GM12864 (cell line): ENCODE measurements around the gene KIR2DL4.
"Not testable (repeated sequence)": the region's sequence is repeated elsewhere in the genome, so short reads cannot be mapped to it uniquely, and the experiment has no call there.

ENCODE experiments used
- DNase-seq: peaks from one replicate; pipeline ENCODE4 v3.0.0-alpha.2; 2011; ENCODE audit warnings: low read depth
- H3K4me3 ChIP-seq: 2 replicates; pipeline ENCODE4 v1.5.1; 2011; ENCODE audit warnings: mild to moderate bottlenecking, low read depth, low read length, control low read depth
- CTCF ChIP-seq: IDR thresholded peaks from 2 replicates; pipeline ENCODE4 v1.5.1; 2011; ENCODE audit warnings: low read depth, mild to moderate bottlenecking, moderate library complexity, low read length, control low read depth, inconsistent platforms; ENCODE audit errors: missing control alignments

Gene KIR2DL4

GRCh38 chr19:54850930-54851329, 47.5 kb downstream of the KIR2DL4 start:
- H3K4me3 ChIP-seq, result no peak overlapping the region
- no peak for TF ChIP-seq CTCF

GRCh38 chr19:54851353-54851752, 47.9 kb downstream of the KIR2DL4 start:
- no peak for TF ChIP-seq CTCF
- H3K4me3 ChIP-seq, result no peak overlapping the region
- DNase-seq, result no peak

More at GRCh38 chr19:54850930-54851329, 47.5 kb downstream of the KIR2DL4 start:
- no peak for DNase-seq

DNA sequence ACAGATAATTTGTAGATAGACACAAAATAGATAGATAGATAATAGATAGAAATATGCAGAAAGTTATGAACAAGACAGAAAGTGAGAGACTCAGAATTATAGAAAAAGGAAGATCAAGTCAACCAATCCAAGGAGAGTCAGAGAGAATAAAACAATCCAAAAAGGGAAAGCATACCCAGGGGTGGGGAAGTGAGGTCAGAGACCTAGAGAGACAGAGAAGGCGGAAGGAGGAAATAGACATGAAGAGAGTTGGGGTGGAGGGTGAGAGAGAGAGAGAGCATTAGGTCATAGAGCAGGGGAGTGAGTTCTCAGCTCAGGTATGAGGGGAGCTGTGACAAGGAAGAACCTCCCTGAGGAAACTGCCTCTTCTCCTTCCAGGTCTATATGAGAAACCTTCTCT, 51.8 kb downstream of the KIR2DL4 start:
- DNase-seq, H3K4me3 ChIP-seq: not testable (repeated sequence)

GRCh38 chr19:54858476-54858875, 55.1 kb downstream of the KIR2DL4 start:
- H3K4me3 ChIP-seq, DNase-seq: not testable (repeated sequence)

DNA sequence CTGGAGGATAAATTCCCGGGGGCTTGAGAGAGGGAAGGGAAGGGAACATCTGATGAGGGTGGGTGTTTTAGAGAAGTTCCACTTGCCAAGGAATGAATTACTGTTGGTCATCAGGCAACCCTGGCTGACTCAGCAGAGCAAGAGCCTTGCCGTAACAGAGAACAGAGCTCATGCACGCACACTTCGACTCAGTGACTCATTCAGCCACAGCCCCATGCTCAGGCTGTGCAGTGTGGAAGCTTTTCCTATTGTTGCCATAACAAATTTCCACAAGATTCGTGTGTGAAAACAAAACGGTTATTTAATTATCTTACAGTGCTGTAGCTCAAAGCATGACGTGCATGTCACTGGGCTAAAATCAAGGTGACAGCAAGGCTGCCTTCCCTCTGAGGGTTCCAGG, 56.0 kb downstream of the KIR2DL4 start:
- not testable (repeated sequence) for DNase-seq, H3K4me3 ChIP-seq

DNA sequence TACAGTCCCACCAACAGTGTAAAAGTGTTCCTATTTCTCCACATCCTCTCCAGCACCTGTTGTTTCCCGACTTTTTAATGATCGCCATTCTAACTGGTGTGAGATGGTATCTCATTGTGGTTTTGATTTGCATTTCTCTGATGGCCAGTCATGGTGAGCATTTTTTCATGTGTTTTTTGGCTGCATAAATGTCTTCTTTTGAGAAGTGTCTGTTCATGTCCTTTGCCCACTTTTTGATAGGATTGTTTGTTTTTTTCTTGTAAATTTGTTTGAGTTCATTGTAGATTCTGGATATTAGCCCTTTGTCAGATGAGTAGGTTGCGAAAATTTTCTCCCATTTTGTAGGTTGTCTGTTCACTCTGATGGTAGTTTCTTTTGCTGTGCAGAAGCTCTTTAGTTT, 60.0 kb downstream of the KIR2DL4 start:
- DNase-seq, H3K4me3 ChIP-seq: not testable (repeated sequence)
